Astrocyte (in vitro differentiated cells and primary cell): ENCODE measurements around the gene PIGL. TPM values are rescaled to one million over a fixed set of nuclear protein-coding genes. Genes with fewer than 3 reads are reported as not detected.

Source experiments
- DNase-seq: peaks from one replicate; pipeline ENCODE4 v3.0.0-alpha.2; 2010; ENCODE audit warnings: low read depth
- FAIRE-seq: peaks from 2 replicates; lab custom pipeline; 2011; peaks lifted over from hg19 to GRCh38; lab: Jason Lieb, UNC
- H2AFZ ChIP-seq: 2 replicates; pipeline ENCODE4 v1.6.0; 2012; ENCODE audit warnings: low read depth, low read length, inconsistent platforms
- H3K27ac ChIP-seq: 2 replicates; pipeline ENCODE4 v1.5.1; 2011; ENCODE audit warnings: low read depth, low read length, inconsistent platforms
- H3K27me3 ChIP-seq: 2 replicates; pipeline ENCODE4 v1.6.0; 2011; ENCODE audit warnings: low read length, inconsistent platforms; ENCODE audit not compliant: insufficient read depth
- H3K36me3 ChIP-seq: 2 replicates; pipeline ENCODE4 v1.5.1; 2011; ENCODE audit warnings: low read length, inconsistent platforms; ENCODE audit not compliant: insufficient read depth
- H3K4me1 ChIP-seq: 2 replicates; pipeline ENCODE4 v1.5.1; 2011; ENCODE audit warnings: low read length, inconsistent platforms; ENCODE audit not compliant: insufficient read depth
- H3K4me2 ChIP-seq: 2 replicates; pipeline ENCODE4 v1.6.0; 2012; ENCODE audit warnings: low read length, inconsistent platforms
- H3K4me3 ChIP-seq: 2 replicates; pipeline ENCODE4 v1.5.1; 2011; ENCODE audit warnings: low read depth, mild to moderate bottlenecking, low read length, inconsistent platforms; ENCODE audit not compliant: insufficient read depth
- H3K79me2 ChIP-seq: 2 replicates; pipeline ENCODE4 v1.6.0; 2012; ENCODE audit warnings: mild to moderate bottlenecking, low read length, inconsistent platforms; ENCODE audit not compliant: insufficient read depth
- H3K9ac ChIP-seq: 2 replicates; pipeline ENCODE4 v1.6.0; 2012; ENCODE audit warnings: mild to moderate bottlenecking, low read length, inconsistent platforms
- H3K9me3 ChIP-seq: 2 replicates; pipeline ENCODE4 v1.5.1; 2012; ENCODE audit warnings: low read depth, mild to moderate bottlenecking, low read length, inconsistent platforms; ENCODE audit not compliant: insufficient read depth
- H4K20me1 ChIP-seq: 2 replicates; pipeline ENCODE4 v1.6.0; 2012; ENCODE audit warnings: low read length, inconsistent platforms; ENCODE audit not compliant: insufficient read depth
- H3K27ac Mint-ChIP-seq: one replicate; pipeline ENCODE4 v1.8.0; 2021; ENCODE audit warnings: mild to moderate bottlenecking, mixed read lengths; ENCODE audit not compliant: unreplicated experiment
- H3K27me3 Mint-ChIP-seq: one replicate; pipeline ENCODE4 v1.8.0; 2021; ENCODE audit warnings: low read depth, mixed read lengths; ENCODE audit not compliant: unreplicated experiment
- H3K36me3 Mint-ChIP-seq: one replicate; pipeline ENCODE4 v1.8.0; 2021; ENCODE audit warnings: low read depth, mixed read lengths; ENCODE audit not compliant: unreplicated experiment
- H3K4me1 Mint-ChIP-seq: one replicate; pipeline ENCODE4 v1.8.0; 2021; ENCODE audit warnings: low read depth, mixed read lengths; ENCODE audit not compliant: unreplicated experiment
- H3K4me3 Mint-ChIP-seq: one replicate; pipeline ENCODE4 v1.8.0; 2021; ENCODE audit warnings: mild to moderate bottlenecking, moderate library complexity, mixed read lengths; ENCODE audit not compliant: unreplicated experiment
- H3K9me3 Mint-ChIP-seq: one replicate; pipeline ENCODE4 v1.8.0; 2021; ENCODE audit warnings: mild to moderate bottlenecking, mixed read lengths; ENCODE audit not compliant: unreplicated experiment
- CTCF ChIP-seq: IDR thresholded peaks from 2 replicates; pipeline ENCODE4 v1.5.1; 2011; ENCODE audit warnings: low read depth, mild to moderate bottlenecking, inconsistent platforms, low read length, moderate library complexity; ENCODE audit not compliant: insufficient read depth
- EZH2 ChIP-seq: IDR thresholded peaks from 2 replicates; pipeline ENCODE4 v1.6.1; 2012; ENCODE audit warnings: mild to moderate bottlenecking, low read length, inconsistent platforms; ENCODE audit not compliant: insufficient read depth
- total RNA-seq: library from RNA; stranded (reverse); gene quantifications from 2 replicates; pipeline ENCODE4 v1.2.1, GENCODE V29; 2021

The PIGL gene
- total RNA-seq, 1 donor from 2014 or later: 21.9 TPM

- TF ChIP-seq CTCF: no peak
- no peak for TF ChIP-seq EZH2
- DNase-seq (no peak), FAIRE-seq (no peak)
- Histone ChIP-seq H3K27ac (no peak overlapping the region), H3K4me2 (no peak overlapping the region), H3K9me3 (no peaks in the 10 kb centered on the region), H3K27me3 (no peaks in the 10 kb centered on the region), H3K36me3 (no peaks in the 10 kb centered on the region), H3K4me3 (no peak overlapping the region), H3K4me1 (peaks cover 6% of the 10 kb centered on the region), H3K79me2 (peaks cover 13% of the 10 kb centered on the region), H3K9ac (no peak overlapping the region), H4K20me1 (peaks cover 9% of the 10 kb centered on the region), H2AFZ (no peak overlapping the region)
- peaks cover 7% of the 10 kb centered on the region for H3K36me3 Mint-ChIP-seq
- H3K27ac Mint-ChIP-seq: no peak overlapping the region
- H3K9me3 Mint-ChIP-seq: no peaks in the 10 kb centered on the region
- peaks cover 3% of the 10 kb centered on the region for H3K4me1 Mint-ChIP-seq
- H3K4me3 Mint-ChIP-seq: no peak overlapping the region
- H3K27me3 Mint-ChIP-seq: no peaks in the 10 kb centered on the region
Measured at GRCh38 chr17:16232391-16232790, 15.4 kb downstream of the PIGL start.

GRCh38 chr17:16239931-16240330, 22.9 kb downstream of the PIGL start:
- peaks cover 10% of the 10 kb centered on the region for H3K36me3 Mint-ChIP-seq
- no peak overlapping the region for H3K27ac Mint-ChIP-seq
- Histone ChIP-seq H3K27me3 (no peaks in the 10 kb centered on the region), H3K79me2 (peaks cover 4% of the 10 kb centered on the region), H3K4me1 (no peaks in the 10 kb centered on the region), H3K4me2 (no peak overlapping the region), H3K27ac (no peak overlapping the region), H3K9ac (no peak overlapping the region), H3K36me3 (no peaks in the 10 kb centered on the region), H4K20me1 (no peaks in the 10 kb centered on the region), H3K4me3 (no peak overlapping the region), H3K9me3 (no peaks in the 10 kb centered on the region), H2AFZ (no peak overlapping the region)
- H3K9me3 Mint-ChIP-seq: no peaks in the 10 kb centered on the region
- TF ChIP-seq EZH2 (no peak), CTCF (no peak)
- DNase-seq: no peak
- H3K4me1 Mint-ChIP-seq: peaks cover 5% of the 10 kb centered on the region
- no peak overlapping the region for H3K4me3 Mint-ChIP-seq
- H3K27me3 Mint-ChIP-seq: no peaks in the 10 kb centered on the region
- FAIRE-seq: no peak

GRCh38 chr17:16241906-16242399, 24.9 kb downstream of the PIGL start:
- no peak for TF ChIP-seq CTCF
- TF ChIP-seq EZH2: no peak
- Histone ChIP-seq H3K27me3 (no peaks in the 10 kb centered on the region), H3K4me3 (no peak overlapping the region), H3K4me1 (no peaks in the 10 kb centered on the region), H3K9me3 (no peaks in the 10 kb centered on the region), H2AFZ (no peak overlapping the region), H3K4me2 (no peak overlapping the region), H3K36me3 (no peaks in the 10 kb centered on the region), H3K9ac (no peak overlapping the region), H3K27ac (no peak overlapping the region), H3K79me2 (peaks cover 4% of the 10 kb centered on the region), H4K20me1 (no peaks in the 10 kb centered on the region)
- Mint-ChIP-seq H3K27me3 (no peaks in the 10 kb centered on the region), H3K4me3 (peak overlapping the region; percentile 45), H3K9me3 (no peaks in the 10 kb centered on the region), H3K4me1 (peaks cover 5% of the 10 kb centered on the region), H3K36me3 (peaks cover 7% of the 10 kb centered on the region), H3K27ac (no peak overlapping the region)
- no peak for FAIRE-seq
- no peak for DNase-seq
